MG63 (cell line): Measurements from ENCODE around the gene TAF3. TPM values are rescaled to one million over a fixed set of nuclear protein-coding genes. Genes with fewer than 3 reads are reported as not detected.

ENCODE experiments used
- DNase-seq: peaks from one replicate; pipeline ENCODE4 v3.0.0-alpha.2; 2020
- H3K27me3 ChIP-seq: fragments of 250-450 bp; sonication (Bioruptor Pico); 2 replicates; pipeline ENCODE4 v1.5.1; 2020; ENCODE audit warnings: mild to moderate bottlenecking, moderate library complexity
- H3K36me3 ChIP-seq: fragments of 250-450 bp; sonication (Bioruptor Pico); 2 replicates; pipeline ENCODE4 v1.5.1; 2020; ENCODE audit warnings: mild to moderate bottlenecking, moderate library complexity
- H3K4me3 ChIP-seq: fragments of 250-450 bp; sonication (Bioruptor Pico); 2 replicates; pipeline ENCODE4 v1.5.1; 2020; ENCODE audit warnings: mild to moderate bottlenecking, moderate library complexity
- H3K9me3 ChIP-seq: fragments of 250-450 bp; sonication (Bioruptor Pico); 2 replicates; pipeline ENCODE4 v1.5.1; 2020; ENCODE audit warnings: mild to moderate bottlenecking, moderate library complexity
- total RNA-seq: library from RNA; depleted of rRNA; stranded (reverse); fragments of >200 nt; shearing (Covaris generic); gene quantifications from 2 replicates; pipeline ENCODE4 v1.2.3, GENCODE V29; 2014; ENCODE audit warnings: low replicate concordance

Gene TAF3
- total RNA-seq, 1 experiment from 2014 or later, result 0.92 TPM

- no peak for DNase-seq
- Histone ChIP-seq H3K4me3 (no peak overlapping the region), H3K36me3 (no peaks in the 10 kb centered on the region), H3K27me3 (peaks cover 67% of the 10 kb centered on the region), H3K9me3 (no peaks in the 10 kb centered on the region)
Measured at GRCh38 chr10:8037941-8038894, 219.9 kb downstream of the TAF3 start.

DNA sequence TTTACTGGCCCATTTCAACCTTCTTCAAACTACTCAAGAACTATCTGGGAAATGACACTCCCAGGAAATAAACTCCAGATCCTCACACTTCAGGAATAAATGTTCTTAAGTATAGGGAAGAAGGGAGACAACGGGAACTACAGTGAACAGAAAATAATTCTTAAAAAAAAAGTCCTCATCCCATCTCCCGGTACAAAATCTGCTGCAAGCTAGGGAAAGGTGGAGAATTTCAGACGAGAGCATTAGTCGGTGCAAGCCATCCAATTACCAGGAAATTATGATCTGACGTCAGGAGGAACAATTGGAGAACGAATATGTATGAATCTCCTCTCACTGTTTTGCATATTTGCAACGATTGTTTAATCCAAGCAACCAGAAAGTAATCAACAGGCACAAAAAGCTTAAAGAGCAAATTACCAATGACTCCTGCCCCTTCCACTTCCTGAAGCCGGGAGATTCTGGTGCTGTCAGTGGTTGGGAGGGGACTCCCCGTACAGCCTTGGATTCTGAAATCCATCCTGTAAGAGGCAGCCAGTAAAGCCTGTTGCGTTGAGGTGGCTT is 221.1 kb downstream of the TAF3 start:
- H3K27me3 ChIP-seq, result peaks cover 67% of the 10 kb centered on the region
- no peak for DNase-seq

GRCh38 chr10:8040651-8041050 is 222.3 kb downstream of the TAF3 start:
- H3K27me3 ChIP-seq, result peaks cover 65% of the 10 kb centered on the region
- no peaks in the 10 kb centered on the region for H3K9me3 ChIP-seq
- H3K36me3 ChIP-seq, result no peaks in the 10 kb centered on the region
- no peak for DNase-seq
- no peak overlapping the region for H3K4me3 ChIP-seq

More for the DNA sequence above, 221.1 kb downstream of the TAF3 start:
- Histone ChIP-seq H3K9me3 (no peaks in the 10 kb centered on the region), H3K36me3 (no peaks in the 10 kb centered on the region), H3K4me3 (no peak overlapping the region)

DNA sequence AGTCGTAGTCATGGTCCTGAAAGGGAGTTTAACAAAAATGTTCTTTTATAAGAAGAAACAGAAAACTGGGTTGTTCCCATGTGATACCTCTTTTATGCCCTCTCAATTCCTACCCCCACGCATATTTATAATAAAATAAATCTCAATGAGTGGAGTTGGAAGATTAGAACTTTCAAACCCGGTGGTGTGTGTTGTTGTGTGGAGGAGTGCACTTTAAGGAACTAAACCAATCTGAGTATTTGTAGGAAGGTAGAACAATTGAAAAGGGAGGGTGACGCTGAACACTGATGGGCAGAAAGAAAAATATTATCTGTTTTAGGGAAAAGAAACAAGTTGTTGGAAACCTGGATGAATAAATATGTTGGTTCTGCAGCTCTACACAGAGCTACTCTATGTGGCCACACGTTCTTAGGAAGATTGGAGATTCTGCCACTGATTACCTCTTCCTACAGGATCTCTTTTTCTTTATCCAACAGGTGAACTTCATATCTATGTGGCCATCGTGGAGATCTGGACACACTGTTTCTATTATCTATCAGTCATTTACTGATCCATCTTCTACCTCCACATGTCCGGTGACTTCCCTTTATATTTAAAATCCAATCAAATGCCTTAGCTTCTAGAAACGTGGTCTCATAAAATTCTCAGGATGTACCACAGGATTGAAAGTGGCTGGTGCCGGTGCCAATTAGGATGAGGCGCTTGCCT is 223.1 kb downstream of the TAF3 start:
- H3K36me3 ChIP-seq, result no peaks in the 10 kb centered on the region
- H3K9me3 ChIP-seq, result no peaks in the 10 kb centered on the region
- H3K4me3 ChIP-seq, result no peak overlapping the region
- no peak for DNase-seq
- H3K27me3 ChIP-seq, result peaks cover 65% of the 10 kb centered on the region

DNA sequence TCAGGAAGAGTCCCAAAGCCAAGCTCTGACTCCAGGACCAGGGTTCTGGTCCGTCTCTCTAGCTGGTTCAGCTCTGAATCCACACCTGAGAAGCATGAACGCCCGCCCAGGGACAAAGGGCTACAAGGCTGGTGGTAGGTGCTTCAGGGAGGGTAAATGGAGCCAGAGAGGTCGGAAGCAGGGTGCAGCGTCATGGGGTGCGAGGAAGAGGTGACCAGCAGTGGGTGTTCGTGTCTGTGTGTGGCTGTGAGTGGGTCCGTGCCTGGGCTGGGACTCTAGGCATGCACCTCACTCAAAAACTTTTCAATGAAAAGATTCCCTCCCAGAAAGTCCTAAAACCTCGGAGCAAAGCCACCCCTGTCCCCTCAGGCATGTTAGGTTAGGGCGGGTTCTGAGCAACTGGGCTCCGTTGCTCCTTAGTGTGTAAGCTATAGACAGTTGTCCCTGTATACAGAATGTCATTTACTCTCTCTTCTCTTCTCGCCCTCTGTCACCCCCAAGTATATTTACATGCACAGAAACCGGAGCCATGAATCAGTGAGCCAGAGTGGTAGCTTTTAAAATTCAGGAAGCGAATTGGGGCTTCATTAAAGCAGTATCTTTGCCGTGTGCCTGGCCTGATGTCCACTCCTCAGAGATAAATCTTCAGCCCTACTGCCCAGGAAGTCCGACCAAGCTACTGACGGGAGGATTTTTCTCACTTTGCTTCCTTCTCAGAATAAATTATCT is 223.9 kb downstream of the TAF3 start:
- Histone ChIP-seq H3K27me3 (peaks cover 62% of the 10 kb centered on the region), H3K9me3 (no peaks in the 10 kb centered on the region), H3K36me3 (no peaks in the 10 kb centered on the region), H3K4me3 (no peak overlapping the region)
- no peak for DNase-seq

GRCh38 chr10:8042721-8043568 is 224.6 kb downstream of the TAF3 start:
- Histone ChIP-seq H3K27me3 (peaks cover 63% of the 10 kb centered on the region), H3K4me3 (no peak overlapping the region), H3K9me3 (no peaks in the 10 kb centered on the region), H3K36me3 (no peaks in the 10 kb centered on the region)
- no peak for DNase-seq

DNA sequence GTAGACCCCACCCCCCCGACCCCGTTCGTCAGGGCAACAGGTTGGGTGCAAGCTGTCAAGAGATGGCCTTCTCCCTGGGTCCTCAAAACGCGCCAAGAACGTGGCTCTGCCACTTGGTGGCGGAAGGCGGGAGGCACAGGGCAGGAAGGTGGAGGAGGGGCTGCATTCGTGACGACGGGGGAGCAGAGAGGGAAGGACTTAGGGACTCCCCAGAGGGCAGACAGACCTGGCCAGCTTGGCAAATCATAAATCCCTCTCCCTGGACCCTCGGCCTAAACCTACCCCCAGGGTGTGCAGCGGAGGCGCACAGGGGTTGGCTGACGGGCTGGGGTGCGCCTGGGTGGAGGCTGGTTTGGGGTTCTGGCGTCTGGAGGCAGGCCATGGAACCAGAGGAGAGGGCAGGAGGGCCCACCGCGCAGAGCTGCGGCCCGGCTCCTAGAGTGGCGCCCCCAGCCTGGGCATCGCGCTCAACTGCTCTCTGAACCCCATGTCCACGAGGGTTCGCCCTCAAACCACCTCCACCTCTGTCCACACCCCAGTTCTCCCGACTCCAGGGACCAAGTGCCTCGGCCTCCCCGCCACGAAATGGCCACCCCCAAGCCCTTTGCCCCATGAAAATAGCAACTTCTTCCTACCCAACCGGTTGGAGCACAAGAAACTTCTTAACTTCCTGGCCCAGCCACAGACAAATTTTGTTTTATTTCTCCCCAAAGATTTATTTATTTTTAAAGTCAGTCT is 225.4 kb downstream of the TAF3 start:
- no peak for DNase-seq
- Histone ChIP-seq H3K9me3 (no peaks in the 10 kb centered on the region), H3K27me3 (peaks cover 62% of the 10 kb centered on the region)

GRCh38 chr10:8044331-8044907 is 226.1 kb downstream of the TAF3 start:
- Histone ChIP-seq H3K36me3 (no peaks in the 10 kb centered on the region), H3K9me3 (no peaks in the 10 kb centered on the region), H3K4me3 (no peak overlapping the region), H3K27me3 (peaks cover 59% of the 10 kb centered on the region)
- no peak for DNase-seq

More for the DNA sequence above, 225.4 kb downstream of the TAF3 start:
- Histone ChIP-seq H3K4me3 (no peak overlapping the region), H3K36me3 (no peaks in the 10 kb centered on the region)

DNA sequence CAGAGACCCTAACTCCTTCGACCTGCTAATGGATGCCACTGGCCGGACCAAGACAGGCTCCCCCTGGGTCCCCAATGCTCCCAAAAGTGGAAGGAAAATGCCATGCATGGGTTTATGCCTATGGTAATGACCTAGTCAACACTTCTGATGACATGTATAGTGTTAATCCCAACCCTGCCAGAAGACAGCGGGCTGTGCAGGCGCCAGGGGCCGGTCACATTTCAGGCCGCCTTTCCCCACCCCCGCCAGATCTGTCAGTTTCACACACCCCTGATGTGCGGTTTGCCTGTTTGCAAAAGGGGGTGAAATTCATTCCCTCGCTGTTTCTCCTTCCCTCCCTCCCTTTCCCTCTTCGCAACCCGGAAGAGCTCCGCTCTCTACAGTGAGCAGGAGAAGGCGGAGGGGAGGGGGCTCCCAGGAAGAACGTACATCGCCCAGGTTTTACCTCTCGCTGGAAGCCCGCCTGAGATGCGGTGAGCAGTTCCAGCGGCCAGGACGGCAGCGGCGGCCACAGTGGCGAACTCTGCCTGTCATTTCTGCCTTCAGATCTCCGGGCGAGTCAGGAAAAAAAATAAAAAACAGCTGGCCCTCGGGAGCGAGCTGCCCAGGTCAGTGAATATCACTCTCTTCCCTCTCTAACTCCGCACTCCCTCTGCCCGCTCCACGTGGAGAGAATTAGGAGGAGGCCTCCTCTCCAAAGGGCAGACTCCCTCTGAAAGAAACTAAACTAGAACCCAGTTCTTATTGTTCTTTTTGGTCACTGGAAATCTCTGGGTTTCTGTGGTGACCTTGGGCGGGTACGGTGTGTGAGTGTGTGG is 226.8 kb downstream of the TAF3 start:
- no peaks in the 10 kb centered on the region for H3K36me3 ChIP-seq
- DNase-seq, result peak; percentile 16
- H3K4me3 ChIP-seq, result peak overlapping the region; percentile 33
- no peaks in the 10 kb centered on the region for H3K9me3 ChIP-seq
- H3K27me3 ChIP-seq, result peaks cover 57% of the 10 kb centered on the region

DNA sequence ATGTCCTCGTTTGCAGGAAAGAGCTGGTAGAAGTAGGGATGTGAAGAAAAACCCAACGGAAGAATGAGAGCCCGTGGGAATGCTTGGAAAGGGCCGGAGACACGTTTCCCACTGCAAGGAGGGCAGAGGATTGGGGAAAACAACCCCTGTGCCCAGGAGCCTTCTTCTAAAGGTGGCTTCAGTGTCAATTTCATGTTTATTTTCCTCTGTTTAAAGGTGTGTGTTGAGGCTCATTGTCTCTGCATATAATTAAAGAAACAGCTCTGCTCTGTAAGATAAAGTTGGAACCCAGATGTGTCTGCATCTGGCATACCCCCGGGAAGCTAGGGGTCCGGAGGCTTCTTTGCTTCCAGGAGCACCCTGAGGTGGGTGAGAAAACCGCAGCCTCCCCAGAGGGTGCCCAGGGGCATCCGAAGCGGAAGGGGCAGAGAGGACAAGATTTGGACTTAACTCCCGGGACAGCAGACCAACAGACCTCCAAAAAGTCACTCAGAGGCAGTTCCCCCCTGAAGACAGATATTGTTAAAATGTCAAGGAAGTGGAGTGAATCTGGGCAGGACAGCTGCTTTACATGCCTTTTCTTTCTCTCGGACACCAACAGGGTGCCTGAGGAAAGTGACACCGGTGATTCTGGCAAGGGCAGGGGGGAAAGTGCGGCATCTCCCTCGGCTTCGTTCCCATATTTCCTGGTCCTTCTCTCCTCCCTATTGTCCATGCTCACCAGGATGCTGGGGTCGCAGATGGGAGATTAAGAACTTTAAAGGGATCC is 227.6 kb downstream of the TAF3 start:
- no peaks in the 10 kb centered on the region for H3K36me3 ChIP-seq
- peaks cover 52% of the 10 kb centered on the region for H3K27me3 ChIP-seq
- no peak overlapping the region for H3K4me3 ChIP-seq
- H3K9me3 ChIP-seq, result no peaks in the 10 kb centered on the region
- no peak for DNase-seq

DNA sequence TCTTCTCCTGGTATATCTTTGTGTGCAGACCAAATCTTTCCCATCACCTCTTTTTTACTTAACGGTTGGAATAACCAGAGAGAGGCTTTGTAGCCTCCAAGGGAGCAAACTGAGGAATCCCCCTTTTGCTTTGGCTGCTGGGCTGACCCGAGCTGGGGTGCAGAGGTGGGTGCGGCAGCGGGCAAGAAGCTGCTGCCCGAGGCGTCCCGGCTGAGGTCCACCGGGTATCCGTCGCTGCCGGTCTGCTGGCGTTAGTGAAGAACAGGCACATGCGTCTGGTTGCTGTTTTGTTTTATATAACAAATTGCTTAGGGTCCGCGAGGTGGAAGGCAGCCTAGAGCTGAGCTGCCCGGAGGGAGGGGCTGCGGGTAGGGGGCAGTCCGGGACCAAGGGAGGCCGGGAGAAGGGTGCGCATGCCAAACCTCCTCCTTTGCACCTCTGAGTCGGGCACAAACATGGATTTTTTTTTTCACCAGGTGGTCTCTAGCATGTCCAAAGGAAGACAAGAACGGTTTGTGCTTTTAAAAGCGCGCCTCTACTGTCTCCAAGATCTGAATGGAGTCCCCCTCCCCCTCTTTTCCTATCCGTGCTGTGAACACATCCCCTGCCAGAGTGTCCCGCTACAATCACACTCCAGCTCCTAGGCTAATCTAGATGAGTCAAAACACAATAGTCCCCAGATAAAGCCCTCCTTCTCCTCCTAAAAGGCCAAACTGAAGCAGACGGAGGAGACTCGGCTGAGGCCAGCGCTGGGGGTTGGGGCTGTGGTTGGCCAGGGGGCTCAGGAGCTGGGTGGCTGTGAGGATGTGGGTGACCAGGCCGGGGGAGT is 229.4 kb downstream of the TAF3 start:
- DNase-seq, result no peak
- H3K9me3 ChIP-seq, result no peaks in the 10 kb centered on the region
- peaks cover 41% of the 10 kb centered on the region for H3K27me3 ChIP-seq
- no peaks in the 10 kb centered on the region for H3K36me3 ChIP-seq
- no peak overlapping the region for H3K4me3 ChIP-seq

DNA sequence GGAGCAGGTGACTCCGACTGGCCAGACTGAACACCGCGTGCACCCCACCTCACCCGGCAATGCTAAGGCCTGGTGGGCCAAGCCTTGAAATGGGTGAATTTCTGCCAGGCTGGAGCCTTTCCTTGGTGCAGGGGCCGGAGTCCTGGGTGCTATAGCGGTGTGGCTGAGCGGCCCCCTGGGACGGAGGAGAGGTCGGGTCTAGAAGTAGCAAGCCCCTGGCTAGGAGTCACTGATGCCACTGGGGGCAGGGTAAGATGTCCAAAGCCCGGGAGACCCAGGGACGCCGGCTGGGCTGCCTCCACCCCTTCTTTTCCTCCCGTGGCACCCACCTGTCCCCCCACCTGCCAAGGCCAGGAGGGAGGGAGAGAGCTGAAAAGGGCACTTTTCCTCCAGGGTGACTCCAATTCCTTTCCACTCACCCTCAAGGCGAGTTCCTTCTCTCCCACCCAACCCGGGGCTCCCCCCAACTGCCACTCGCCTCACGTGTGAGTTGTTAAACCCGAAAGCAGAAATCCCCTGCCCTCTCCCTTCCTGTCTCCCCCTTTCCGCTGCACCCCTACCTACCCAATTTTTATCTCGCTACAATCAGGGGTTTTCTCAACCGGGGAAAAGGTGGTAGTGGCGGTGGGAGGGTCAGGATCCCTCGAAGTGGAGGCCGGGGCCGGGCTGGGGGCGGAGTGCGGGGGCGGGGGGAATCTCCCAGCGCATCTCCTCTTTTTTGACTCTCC is 230.1 kb downstream of the TAF3 start:
- Histone ChIP-seq H3K27me3 (peaks cover 38% of the 10 kb centered on the region), H3K9me3 (no peaks in the 10 kb centered on the region), H3K4me3 (no peak overlapping the region), H3K36me3 (no peaks in the 10 kb centered on the region)
- DNase-seq, result no peak
